GM18507 (cell line): ENCODE data around the gene CWF19L1.

ENCODE experiments used
- DNase-seq: peaks from one replicate; pipeline ENCODE4 v3.0.0; 2011; ENCODE audit warnings: low read depth; ENCODE audit not compliant: insufficient read length; ENCODE audit errors: extremely low spot score
- FAIRE-seq: peaks from 2 replicates; lab custom pipeline; 2011; peaks lifted over from hg19 to GRCh38; lab: Jason Lieb, UNC

Gene CWF19L1

GRCh38 chr10:100265821-100266485 lies 1.5 kb downstream of the CWF19L1 start:
- FAIRE-seq, result no peak
- no peak for DNase-seq

- DNase-seq, result no peak
- no peak for FAIRE-seq
Measured at GRCh38 chr10:100254191-100254590, 13.2 kb downstream of the CWF19L1 start.

DNA sequence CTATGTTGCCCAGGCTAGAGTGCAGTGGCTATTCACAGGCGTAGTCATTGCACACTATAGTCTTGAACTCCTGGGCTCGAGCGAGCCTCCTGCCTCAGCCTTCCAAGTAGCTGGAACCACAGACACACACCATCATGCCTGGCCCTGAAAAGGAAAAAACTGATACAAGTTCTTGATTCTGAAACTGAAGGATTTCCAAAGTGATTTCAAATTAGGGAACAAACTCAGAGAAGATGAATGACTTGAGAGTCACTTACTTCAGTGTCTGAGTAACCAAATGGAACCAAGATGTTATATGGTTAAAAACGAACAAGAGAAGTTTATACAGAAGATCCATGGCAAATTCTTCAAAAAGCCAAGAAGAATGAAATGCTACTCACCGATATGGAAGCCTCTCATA lies 14.4 kb downstream of the CWF19L1 start:
- DNase-seq (no peak), FAIRE-seq (no peak)

DNA sequence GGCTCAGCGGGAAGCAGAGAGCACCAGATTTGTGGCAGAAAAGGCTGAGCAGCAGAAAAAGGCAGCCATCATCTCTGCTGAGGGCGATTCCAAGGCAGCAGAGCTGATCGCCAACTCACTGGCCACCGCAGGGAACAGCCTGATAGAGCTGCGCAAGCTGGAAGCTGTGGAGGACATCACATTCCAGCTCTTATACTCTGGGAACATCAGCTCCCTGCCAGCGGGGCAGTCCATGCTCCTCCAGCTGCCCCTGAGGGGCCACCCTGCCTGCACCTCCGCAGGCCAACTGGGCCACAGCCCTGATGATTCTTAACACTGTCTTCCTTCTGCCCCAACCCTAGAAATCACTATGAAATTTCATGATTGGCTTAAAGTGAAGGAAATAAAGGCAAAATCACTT lies 18.6 kb downstream of the CWF19L1 start:
- FAIRE-seq, result no peak

GRCh38 chr10:100245484-100246220 lies 21.8 kb downstream of the CWF19L1 start:
- no peak for DNase-seq
- no peak for FAIRE-seq

More for the DNA sequence above, 18.6 kb downstream of the CWF19L1 start:
- no peak for DNase-seq

DNA sequence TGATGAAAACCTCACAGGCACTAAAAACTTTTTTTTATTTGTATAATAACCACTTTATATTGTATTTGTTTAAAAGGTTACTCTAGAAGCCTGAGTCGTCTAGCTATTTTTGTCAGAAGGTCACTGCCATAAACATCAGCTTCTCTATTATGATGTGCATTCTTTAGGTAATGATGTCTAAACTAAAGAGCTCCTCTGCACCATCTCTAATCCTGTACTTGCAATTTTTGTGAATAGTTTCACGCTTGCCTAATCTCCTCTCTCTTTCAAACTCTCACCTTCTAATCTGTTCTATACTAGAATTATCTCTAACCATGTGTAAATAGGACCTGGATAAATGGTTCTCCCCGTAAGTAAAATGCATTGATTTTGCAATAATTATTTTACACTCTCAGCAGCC lies 27.6 kb downstream of the CWF19L1 start:
- FAIRE-seq (no peak), DNase-seq (no peak)

- FAIRE-seq (peak; percentile 35), DNase-seq (no peak)
Measured at GRCh38 chr10:100238429-100238828, 29.0 kb downstream of the CWF19L1 start.

GRCh38 chr10:100232101-100232500 lies 35.3 kb downstream of the CWF19L1 start:
- no peak for DNase-seq
- no peak for FAIRE-seq

DNA sequence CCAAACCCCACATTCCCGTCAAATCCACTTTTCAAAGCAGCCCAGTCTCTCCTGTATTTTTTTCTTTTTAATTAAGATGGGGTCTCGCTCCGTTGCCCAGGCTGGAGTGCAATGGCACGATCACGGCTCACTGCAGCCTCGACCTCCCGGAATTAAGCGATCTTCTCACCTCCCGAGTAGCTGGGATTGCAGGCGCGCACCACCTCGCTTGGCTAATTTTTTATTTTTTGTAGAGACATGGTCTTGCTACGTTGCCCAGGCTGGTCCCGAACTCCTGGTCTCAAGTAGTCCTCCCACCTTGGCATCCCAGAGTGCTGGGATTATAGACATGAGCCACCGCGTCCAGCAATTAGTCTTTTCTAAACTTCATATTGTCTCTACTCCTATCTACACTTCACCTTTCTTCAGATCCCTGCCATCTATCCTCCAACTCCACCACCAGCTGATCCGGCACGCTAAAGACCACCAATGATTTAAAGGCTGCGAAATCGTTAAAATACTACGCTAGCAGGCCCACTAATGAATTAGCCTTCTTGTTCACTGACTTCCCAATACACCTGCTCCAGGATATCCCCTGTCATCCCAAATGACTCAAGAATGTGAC lies 37.5 kb downstream of the CWF19L1 start:
- peak; percentile 60 for FAIRE-seq

DNA sequence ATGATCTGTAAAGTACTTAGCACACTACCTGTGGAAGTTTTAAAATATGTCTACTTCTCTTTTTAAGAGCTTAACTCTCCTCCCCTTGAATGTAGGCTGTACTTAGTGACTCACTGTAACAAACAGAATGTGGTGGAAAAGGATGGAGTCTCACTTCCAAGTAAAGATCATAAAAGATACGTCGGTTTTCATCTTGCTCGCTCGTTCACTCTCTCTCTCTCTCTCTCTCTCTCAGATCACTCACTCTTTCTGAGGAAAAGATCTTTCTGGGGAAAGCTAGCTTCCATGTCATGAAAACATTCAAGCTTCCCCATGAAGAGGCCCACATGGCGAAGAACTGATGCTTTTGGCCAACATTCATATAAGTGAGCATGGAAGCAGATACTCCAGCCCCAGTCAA lies 43.6 kb downstream of the CWF19L1 start:
- FAIRE-seq, result no peak
- DNase-seq, result no peak

More for the DNA sequence above, 37.5 kb downstream of the CWF19L1 start:
- DNase-seq, result no peak

GRCh38 chr10:100222529-100222928 lies 44.9 kb downstream of the CWF19L1 start:
- FAIRE-seq, result no peak

GRCh38 chr10:100216006-100216405 lies 51.4 kb downstream of the CWF19L1 start:
- FAIRE-seq (no peak), DNase-seq (no peak)

More at GRCh38 chr10:100222529-100222928, 44.9 kb downstream of the CWF19L1 start:
- DNase-seq, result no peak

DNA sequence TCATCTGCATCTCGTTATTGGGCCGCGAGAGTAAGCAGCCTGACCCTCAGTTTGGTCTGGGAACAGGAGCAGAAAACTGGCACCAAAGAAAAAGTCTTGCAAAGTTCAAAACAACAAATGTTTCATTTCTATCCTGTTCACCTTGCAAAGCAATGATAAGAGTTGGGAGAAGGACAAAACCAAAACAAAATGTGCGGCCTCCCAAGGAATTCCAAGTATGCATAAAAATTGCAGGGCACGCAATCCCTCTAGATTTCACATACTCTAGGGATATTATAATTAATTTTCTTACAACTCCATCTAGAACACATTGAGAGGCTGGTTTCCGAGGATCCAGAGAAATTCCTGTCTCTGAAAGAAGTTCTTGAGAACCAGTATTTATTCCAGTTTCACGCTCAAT lies 58.1 kb downstream of the CWF19L1 start:
- FAIRE-seq (no peak), DNase-seq (no peak)

DNA sequence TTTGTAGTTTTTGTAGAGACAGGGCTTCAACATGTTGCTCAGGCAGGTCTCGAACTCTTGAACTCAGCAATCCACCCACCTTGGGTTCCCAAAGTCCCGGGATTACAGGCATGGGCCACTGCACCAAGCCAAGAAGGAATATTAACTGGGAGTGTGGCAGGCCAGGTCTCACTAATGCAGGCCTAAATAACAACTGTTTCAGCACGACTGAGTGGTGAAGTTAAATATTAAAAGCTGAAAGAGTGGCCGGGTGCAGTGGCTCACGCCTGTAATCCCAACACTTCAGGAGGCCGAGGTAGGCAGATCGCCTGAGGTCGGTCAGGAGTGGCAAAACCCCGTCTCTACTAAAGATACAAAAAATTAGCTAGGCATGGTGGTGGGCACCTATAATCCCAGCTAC lies 59.2 kb downstream of the CWF19L1 start:
- DNase-seq, result no peak
- FAIRE-seq, result no peak

DNA sequence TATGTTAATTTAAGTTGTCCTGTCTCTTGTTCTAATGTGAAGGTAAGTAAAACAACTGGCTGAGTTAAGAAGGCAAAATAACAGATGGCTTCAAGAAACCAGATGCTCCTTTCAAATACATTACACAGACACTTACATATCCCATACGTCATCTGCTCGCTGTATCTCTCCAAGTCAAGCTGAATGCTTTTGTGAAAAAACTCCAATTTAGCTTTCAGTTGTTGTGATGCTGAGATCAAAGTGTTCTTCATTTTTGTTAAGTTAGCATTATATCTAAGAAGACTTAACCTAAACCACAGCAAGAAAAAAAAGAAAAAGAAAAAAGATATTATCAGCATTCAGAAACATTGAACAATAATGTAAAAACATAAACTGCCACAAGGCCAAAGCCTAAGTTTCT lies 63.1 kb downstream of the CWF19L1 start:
- no peak for DNase-seq
- FAIRE-seq, result no peak

DNA sequence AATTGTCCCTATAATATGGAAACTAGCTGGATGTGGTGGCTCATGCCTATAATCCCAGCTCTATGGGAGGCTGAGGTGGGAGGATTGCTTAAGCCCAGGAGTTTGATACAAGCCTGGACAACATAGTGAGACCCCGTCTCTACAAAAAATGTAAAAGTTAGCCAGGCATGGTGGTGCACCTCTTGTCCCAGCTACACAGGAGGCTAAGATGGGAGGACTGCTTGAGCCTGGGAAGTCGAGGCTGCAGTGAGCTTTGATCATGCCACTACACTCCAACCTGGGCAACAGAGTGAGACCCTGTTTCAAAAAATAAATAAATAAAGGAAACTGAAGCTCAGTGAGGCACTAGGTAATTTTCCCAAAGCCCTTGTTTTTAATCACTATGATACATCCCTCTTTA lies 65.9 kb downstream of the CWF19L1 start:
- FAIRE-seq (no peak), DNase-seq (no peak)

DNA sequence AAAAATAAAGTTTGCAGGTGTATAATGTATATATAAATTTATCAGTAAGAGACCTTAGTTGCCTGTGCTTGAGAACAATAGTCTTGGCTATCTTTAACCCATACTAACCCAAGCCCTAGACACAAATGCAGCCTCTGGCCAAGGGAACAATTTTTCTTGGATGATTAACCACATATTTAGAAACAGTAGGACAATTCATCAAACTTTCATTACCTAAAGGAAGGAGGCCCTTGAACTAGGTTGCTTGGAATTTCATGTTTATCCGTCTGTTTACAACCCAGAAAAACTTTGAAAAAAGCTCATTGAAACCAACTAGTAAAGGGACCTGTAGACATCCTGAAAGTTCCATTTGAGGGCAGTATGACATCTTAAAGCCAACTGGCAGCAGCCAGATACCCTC lies 72.7 kb downstream of the CWF19L1 start:
- DNase-seq (no peak), FAIRE-seq (no peak)

- FAIRE-seq (no peak), DNase-seq (no peak)
Measured at GRCh38 chr10:100192350-100192749, 75.1 kb downstream of the CWF19L1 start.

GRCh38 chr10:100186253-100187212 lies 80.9 kb downstream of the CWF19L1 start:
- peak; percentile 59 for FAIRE-seq
- DNase-seq, result no peak
